Activated naive CD4-positive, alpha-beta T cell treated with anti-CD3 and anti-CD28 coated beads, Interleukin-2, amount 10 ng/mL, durations not matched to agents 7 days and 5 days (primary cell): ENCODE data around the gene HPS5.

Experiments used
- CTCF ChIA-PET: fragments of 350-600 bp; sonication (Branson Sonifier 250); formaldehyde crosslinking; loops from one replicate; lab custom pipeline; 2021; ENCODE audit warnings: antibody characterized with exemption; lab: Charles Lee
- DNase-seq: peaks from one replicate; pipeline ENCODE4 v3.0.0-alpha.2; 2020
- H3K27ac Mint-ChIP-seq: one replicate; pipeline ENCODE4 v1.8.0; 2021; ENCODE audit warnings: mild to moderate bottlenecking, moderate library complexity, mixed read lengths
- H3K27me3 Mint-ChIP-seq: one replicate; pipeline ENCODE4 v1.8.0; 2021; ENCODE audit warnings: mild to moderate bottlenecking, mixed read lengths
- H3K36me3 Mint-ChIP-seq: one replicate; pipeline ENCODE4 v1.8.0; 2021; ENCODE audit warnings: mixed read lengths
- H3K4me1 Mint-ChIP-seq: one replicate; pipeline ENCODE4 v1.8.0; 2021; ENCODE audit warnings: mixed read lengths
- H3K4me3 Mint-ChIP-seq: one replicate; pipeline ENCODE4 v1.8.0; 2021; ENCODE audit warnings: mild to moderate bottlenecking, moderate library complexity, mixed read lengths
- H3K9me3 Mint-ChIP-seq: one replicate; pipeline ENCODE4 v1.8.0; 2021; ENCODE audit warnings: mixed read lengths

HPS5 gene

GRCh38 chr11:18321969-18322711 lies at the start of gene HPS5, which contains the start of gene GTF2H1:
Gene HPS5, minus strand, starts transcription at chr11:18322140. Its CDS starts 4,282 bp downstream, at chr11:18317858.
Gene GTF2H1, plus strand, starts transcription at chr11:18322567. Its CDS starts 10,508 bp downstream, at chr11:18333075.
- Mint-ChIP-seq H3K27ac (peak within 1 kb of the TSS; percentile 99), H3K27me3 (no peaks in the 10 kb centered on the region), H3K4me1 (peaks cover 76% of the 10 kb centered on the region), H3K4me3 (peak within 1 kb of the TSS; percentile 95), H3K36me3 (peaks cover 43% of the 10 kb centered on the region), H3K9me3 (no peaks in the 10 kb centered on the region)
- CTCF ChIA-PET: interaction anchor here (1.7 kb wide), 2 partner anchors 73 to 76 kb away, joined by 4 to 6 read pairs; no protein-coding TSS in a partner anchor
- peak; percentile 98 for DNase-seq

GRCh38 chr11:18371279-18371678 lies 49.3 kb upstream of the HPS5 start:
- Mint-ChIP-seq H3K4me3 (no peak overlapping the region), H3K27me3 (no peaks in the 10 kb centered on the region), H3K9me3 (no peaks in the 10 kb centered on the region), H3K36me3 (peaks cover 19% of the 10 kb centered on the region), H3K27ac (no peak overlapping the region), H3K4me1 (peaks cover 2% of the 10 kb centered on the region)
- CTCF ChIA-PET: no interaction called here
- no peak for DNase-seq

GRCh38 chr11:18369398-18369797 lies 47.5 kb upstream of the HPS5 start:
- no peak overlapping the region for H3K4me3 Mint-ChIP-seq
- H3K9me3 Mint-ChIP-seq: no peaks in the 10 kb centered on the region
- peaks cover 29% of the 10 kb centered on the region for H3K36me3 Mint-ChIP-seq
- CTCF ChIA-PET: no interaction called here
- H3K27ac Mint-ChIP-seq: peak overlapping the region; percentile 42
- peaks cover 6% of the 10 kb centered on the region for H3K4me1 Mint-ChIP-seq
- no peaks in the 10 kb centered on the region for H3K27me3 Mint-ChIP-seq
- DNase-seq: no peak

DNA sequence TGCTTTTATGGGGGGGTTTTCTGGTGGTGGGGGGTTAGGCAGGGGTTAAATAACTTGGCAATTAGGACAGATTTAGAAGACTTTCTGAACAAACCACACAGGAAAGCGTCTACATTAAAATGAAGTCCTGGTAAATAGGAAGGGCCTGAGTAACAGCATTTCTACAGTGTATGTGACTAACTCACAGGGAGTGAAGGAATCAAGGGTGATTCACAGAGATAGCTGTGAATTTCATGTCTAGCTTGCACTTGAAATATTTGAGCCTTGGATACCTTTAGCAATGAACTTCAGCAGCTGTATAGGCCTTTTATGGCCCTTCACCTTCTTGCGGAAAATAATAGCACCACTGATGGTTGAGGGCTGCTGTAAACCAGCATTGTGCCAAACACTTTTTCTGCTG lies 46.3 kb upstream of the HPS5 start:
- H3K27ac Mint-ChIP-seq: no peak overlapping the region
- no peak for DNase-seq
- no peaks in the 10 kb centered on the region for H3K9me3 Mint-ChIP-seq
- CTCF ChIA-PET: interaction anchor here (1.2 kb wide), 1 partner anchor 253 kb away, joined by 5 read pairs; no protein-coding TSS in a partner anchor
- no peaks in the 10 kb centered on the region for H3K27me3 Mint-ChIP-seq
- no peak overlapping the region for H3K4me3 Mint-ChIP-seq
- peaks cover 37% of the 10 kb centered on the region for H3K36me3 Mint-ChIP-seq
- peaks cover 6% of the 10 kb centered on the region for H3K4me1 Mint-ChIP-seq

GRCh38 chr11:18367431-18367830 lies 45.5 kb upstream of the HPS5 start:
- CTCF ChIA-PET: interaction anchor here (1.2 kb wide), 1 partner anchor 252 kb away, joined by 5 read pairs; no protein-coding TSS in a partner anchor
- Mint-ChIP-seq H3K27ac (no peak overlapping the region), H3K4me1 (peaks cover 6% of the 10 kb centered on the region), H3K36me3 (peaks cover 38% of the 10 kb centered on the region), H3K9me3 (no peaks in the 10 kb centered on the region), H3K27me3 (no peaks in the 10 kb centered on the region), H3K4me3 (no peak overlapping the region)
- no peak for DNase-seq

DNA sequence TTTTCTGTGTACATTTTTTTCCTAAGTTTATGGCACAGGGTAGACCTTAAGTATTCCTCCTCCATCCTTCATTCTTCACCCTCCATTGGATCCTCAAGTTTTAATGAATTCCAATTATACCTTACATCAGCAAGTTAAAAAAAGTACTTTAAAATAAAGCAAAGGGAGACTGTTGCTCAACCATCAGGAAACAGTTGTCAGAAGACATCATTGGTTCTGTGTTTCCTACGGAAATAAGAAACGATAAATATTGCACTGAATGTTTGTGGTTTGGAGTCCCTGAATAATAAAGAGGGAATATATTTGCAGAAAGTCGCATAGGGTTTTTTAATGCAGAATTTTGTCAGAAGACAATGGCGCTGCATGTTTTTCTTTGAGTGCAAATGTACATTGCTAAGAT lies 44.3 kb upstream of the HPS5 start:
- CTCF ChIA-PET: no interaction called here
- H3K36me3 Mint-ChIP-seq: peaks cover 40% of the 10 kb centered on the region
- H3K4me3 Mint-ChIP-seq: no peak overlapping the region
- no peaks in the 10 kb centered on the region for H3K9me3 Mint-ChIP-seq
- no peak overlapping the region for H3K27ac Mint-ChIP-seq
- no peaks in the 10 kb centered on the region for H3K27me3 Mint-ChIP-seq
- peaks cover 6% of the 10 kb centered on the region for H3K4me1 Mint-ChIP-seq
- DNase-seq: no peak

- Mint-ChIP-seq H3K36me3 (peaks cover 38% of the 10 kb centered on the region), H3K4me3 (no peak overlapping the region), H3K27ac (peak overlapping the region; percentile 71), H3K27me3 (no peaks in the 10 kb centered on the region), H3K9me3 (no peaks in the 10 kb centered on the region), H3K4me1 (peaks cover 6% of the 10 kb centered on the region)
- DNase-seq: no peak
- CTCF ChIA-PET: no interaction called here
Observed at GRCh38 chr11:18365741-18366140, 43.8 kb upstream of the HPS5 start.

DNA sequence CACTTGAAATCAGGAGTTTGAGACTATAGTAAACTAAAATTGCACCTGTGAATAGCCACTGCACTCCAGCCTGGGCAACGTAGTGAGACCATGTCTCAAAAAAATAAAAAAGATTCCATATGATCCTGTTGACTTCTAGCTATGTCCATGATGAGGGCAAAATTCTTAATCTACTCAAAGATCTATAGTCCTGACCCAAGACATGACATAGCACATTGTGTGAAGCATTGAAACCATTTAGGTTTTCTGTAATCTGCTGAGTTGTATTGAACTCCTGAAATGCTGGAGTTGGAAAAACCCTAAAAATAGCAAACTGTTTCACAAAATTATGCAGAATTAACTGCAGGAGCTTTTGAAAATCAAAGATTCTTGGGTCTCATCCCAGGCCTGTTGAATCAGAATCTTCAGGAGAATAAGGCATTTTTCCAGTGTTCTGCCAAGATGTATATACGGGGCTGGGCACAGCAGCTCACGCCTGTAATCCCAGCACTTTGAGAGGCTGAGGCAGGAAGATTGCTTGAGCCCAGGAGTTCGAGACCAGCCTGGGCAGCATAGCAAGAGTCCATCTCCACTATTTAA lies 42.6 kb upstream of the HPS5 start:
- no peaks in the 10 kb centered on the region for H3K9me3 Mint-ChIP-seq
- no peak for DNase-seq
- CTCF ChIA-PET: no interaction called here

DNA sequence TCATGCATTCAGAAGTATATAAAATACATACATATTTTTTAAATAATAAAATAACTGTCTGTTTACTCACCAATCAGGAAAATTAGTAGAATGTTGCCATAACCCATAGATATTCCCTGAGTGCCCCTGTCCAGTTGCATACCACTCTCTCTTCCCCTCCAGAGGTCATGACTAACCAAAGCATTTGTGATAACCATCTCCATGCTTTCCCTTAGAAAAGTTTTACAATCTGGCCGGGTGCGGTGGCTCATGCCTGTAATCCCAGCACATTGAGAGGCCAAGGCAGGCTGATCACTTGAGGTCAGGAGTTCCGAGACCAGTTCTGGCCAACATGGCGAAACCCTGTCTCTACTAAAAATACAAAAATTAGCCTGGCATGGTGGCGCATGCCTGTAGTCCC lies 39.2 kb upstream of the HPS5 start:
- H3K27ac Mint-ChIP-seq: no peak overlapping the region
- H3K4me1 Mint-ChIP-seq: peaks cover 4% of the 10 kb centered on the region
- H3K27me3 Mint-ChIP-seq: no peaks in the 10 kb centered on the region
- H3K4me3 Mint-ChIP-seq: no peak overlapping the region
- H3K9me3 Mint-ChIP-seq: no peaks in the 10 kb centered on the region
- no peak for DNase-seq
- CTCF ChIA-PET: no interaction called here
- H3K36me3 Mint-ChIP-seq: peaks cover 47% of the 10 kb centered on the region

More for the DNA sequence above, 42.6 kb upstream of the HPS5 start:
- Mint-ChIP-seq H3K27me3 (no peaks in the 10 kb centered on the region), H3K36me3 (peaks cover 40% of the 10 kb centered on the region), H3K4me3 (no peak overlapping the region), H3K27ac (no peak overlapping the region), H3K4me1 (peaks cover 6% of the 10 kb centered on the region)

GRCh38 chr11:18358646-18359045 lies 36.7 kb upstream of the HPS5 start:
- Mint-ChIP-seq H3K4me1 (no peaks in the 10 kb centered on the region), H3K36me3 (peaks cover 46% of the 10 kb centered on the region), H3K27me3 (no peaks in the 10 kb centered on the region), H3K27ac (no peak overlapping the region), H3K4me3 (no peak overlapping the region), H3K9me3 (no peaks in the 10 kb centered on the region)
- CTCF ChIA-PET: interaction anchor here (0.6 to 1.3 kb wide), 3 partner anchors 12 to 114 kb away, joined by 3 to 6 read pairs (median 4); no protein-coding TSS in a partner anchor
- no peak for DNase-seq

DNA sequence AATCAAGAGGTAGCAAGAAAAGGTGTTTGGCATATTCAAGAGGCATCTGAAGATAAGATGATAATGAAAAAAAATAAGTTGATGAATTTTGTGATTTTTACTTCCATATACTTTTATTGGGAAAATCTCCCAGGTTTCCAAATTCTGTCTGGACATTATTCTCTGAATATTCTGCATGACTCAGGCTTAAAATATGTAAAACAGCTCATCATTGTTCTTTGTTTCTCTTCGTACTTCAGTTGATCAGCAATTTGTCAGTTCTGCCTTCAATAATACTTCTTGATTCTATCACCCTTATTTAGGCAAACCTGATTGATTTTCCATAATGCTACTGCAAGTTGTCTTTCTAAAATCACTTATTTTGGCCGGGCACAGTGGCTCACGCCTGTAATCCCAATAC lies 30.6 kb upstream of the HPS5 start:
- DNase-seq: no peak
- CTCF ChIA-PET: no interaction called here
- H3K4me3 Mint-ChIP-seq: no peak overlapping the region
- peaks cover 50% of the 10 kb centered on the region for H3K36me3 Mint-ChIP-seq
- H3K9me3 Mint-ChIP-seq: no peaks in the 10 kb centered on the region
- no peaks in the 10 kb centered on the region for H3K27me3 Mint-ChIP-seq
- H3K27ac Mint-ChIP-seq: no peak overlapping the region
- peaks cover 2% of the 10 kb centered on the region for H3K4me1 Mint-ChIP-seq

DNA sequence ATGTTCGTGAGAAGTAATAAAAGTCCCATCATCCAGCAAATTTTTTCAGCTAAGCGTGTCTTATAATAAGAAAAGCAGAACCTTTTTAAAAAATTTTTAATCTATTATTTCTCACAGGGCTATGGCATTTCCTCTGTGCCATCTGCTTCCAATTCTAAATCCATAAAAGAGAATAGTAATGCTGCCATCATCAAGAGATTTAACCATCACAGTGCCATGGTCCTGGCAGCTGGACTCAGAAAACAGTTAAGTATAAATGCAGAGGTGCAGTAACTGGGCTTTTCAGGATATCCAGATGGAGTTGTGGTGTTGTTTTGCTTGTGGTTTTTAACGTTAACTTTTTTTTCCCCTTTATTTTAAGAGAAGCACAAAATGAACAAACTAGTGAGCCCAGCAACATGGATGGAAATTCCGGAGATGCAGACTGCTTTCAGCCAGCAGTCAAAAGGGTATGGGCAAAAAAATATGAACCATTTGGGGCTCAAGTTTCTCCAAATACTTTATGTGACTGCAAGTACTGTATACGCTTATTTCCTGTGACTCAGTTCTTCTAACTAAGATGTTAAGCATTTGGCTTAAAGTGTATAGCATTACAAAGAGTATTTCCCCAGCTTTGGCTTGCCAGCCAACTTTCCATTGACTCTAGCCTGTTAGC lies 25.7 kb upstream of the HPS5 start:
- Mint-ChIP-seq H3K27ac (no peak overlapping the region), H3K36me3 (peaks cover 41% of the 10 kb centered on the region), H3K4me1 (peaks cover 2% of the 10 kb centered on the region), H3K4me3 (no peak overlapping the region), H3K9me3 (no peaks in the 10 kb centered on the region), H3K27me3 (no peaks in the 10 kb centered on the region)
- DNase-seq: no peak
- CTCF ChIA-PET: no interaction called here

- Mint-ChIP-seq H3K36me3 (peaks cover 61% of the 10 kb centered on the region), H3K27ac (peak overlapping the region; percentile 67), H3K9me3 (no peaks in the 10 kb centered on the region), H3K27me3 (no peaks in the 10 kb centered on the region), H3K4me3 (peak overlapping the region; percentile 8), H3K4me1 (peaks cover 64% of the 10 kb centered on the region)
- no peak for DNase-seq
- CTCF ChIA-PET: no interaction called here
Observed at GRCh38 chr11:18332891-18333290, 11.0 kb upstream of the HPS5 start.

- Mint-ChIP-seq H3K27me3 (no peaks in the 10 kb centered on the region), H3K9me3 (no peaks in the 10 kb centered on the region), H3K4me1 (peaks cover 65% of the 10 kb centered on the region), H3K27ac (peak overlapping the region; percentile 77), H3K36me3 (peaks cover 63% of the 10 kb centered on the region), H3K4me3 (peak overlapping the region; percentile 42)
- DNase-seq: no peak
- CTCF ChIA-PET: no interaction called here
Observed at GRCh38 chr11:18332302-18332701, 10.4 kb upstream of the HPS5 start.
